Stimulated activated naive B cell treated with anti-CD40 and anti-IgM and Interleukin-4, amounts not matched to agents 10 μg/mL and 1 μg/mL and 100 μg/mL, for 72 hours (primary cell): Measurements from ENCODE around the gene EFCAB11.
A peak's percentile ranks its signal among the peaks of the same experiment; 100 is the strongest.

Source experiments
- ATAC-seq, 2 donors: fragments of 150-1000 bp; cut with Tn5 transposase; replicated peaks; 2 replicates each; pipeline ENCODE4 v1.10.0; 2021; ENCODE audit warnings: moderate library complexity in 1 of 2
- DNase-seq: peaks from one replicate; pipeline ENCODE4 v3.0.0; 2021
- H3K27ac Mint-ChIP-seq: one replicate; pipeline ENCODE4 v1.8.0; 2022; ENCODE audit warnings: mild to moderate bottlenecking, mixed read lengths
- H3K27me3 Mint-ChIP-seq, 2 donors: one replicate each; pipeline ENCODE4 v1.8.0; 2022; ENCODE audit warnings: mixed read lengths in 2 of 2
- H3K36me3 Mint-ChIP-seq, 2 donors: one replicate each; pipeline ENCODE4 v1.8.0; 2022; ENCODE audit warnings: mixed read lengths in 2 of 2, mild to moderate bottlenecking in 1 of 2
- H3K4me1 Mint-ChIP-seq, 2 donors: one replicate each; pipeline ENCODE4 v1.8.0; 2022; ENCODE audit warnings: mixed read lengths in 2 of 2, mild to moderate bottlenecking in 1 of 2
- H3K4me3 Mint-ChIP-seq, 2 donors: one replicate each; pipeline ENCODE4 v1.8.0; 2022; ENCODE audit warnings: mild to moderate bottlenecking in 2 of 2, mixed read lengths in 2 of 2, moderate library complexity in 1 of 2
- H3K9me3 Mint-ChIP-seq, 2 donors: one replicate each; pipeline ENCODE4 v1.8.0; 2022; ENCODE audit warnings: mixed read lengths in 2 of 2, mild to moderate bottlenecking in 1 of 2

The EFCAB11 gene

GRCh38 chr14:89973234-89973823 lies 18.8 kb upstream of the EFCAB11 start:
- peak; percentile 66 to 68 for ATAC-seq
- Mint-ChIP-seq H3K9me3 (no peaks in the 10 kb centered on the region), H3K27me3 (no peaks in the 10 kb centered on the region), H3K4me1 (no peaks in the 10 kb centered on the region), H3K4me3 (no peak overlapping the region), H3K36me3 (peaks cover 24 to 47% of the 10 kb centered on the region in 2 donors), H3K27ac (no peak overlapping the region)
- peak; percentile 13 for DNase-seq

- ATAC-seq (no peak), DNase-seq (no peak)
- H3K4me3 Mint-ChIP-seq: no peak overlapping the region
- H3K27ac Mint-ChIP-seq: no peak overlapping the region
- peaks cover 42 to 51% of the 10 kb centered on the region in 2 donors for H3K36me3 Mint-ChIP-seq
- H3K9me3 Mint-ChIP-seq: no peaks in the 10 kb centered on the region
- H3K27me3 Mint-ChIP-seq: no peaks in the 10 kb centered on the region
- peaks cover 4 to 19% of the 10 kb centered on the region in 2 donors for H3K4me1 Mint-ChIP-seq
Observed at GRCh38 chr14:89965839-89966238, 11.3 kb upstream of the EFCAB11 start.

- Mint-ChIP-seq H3K4me3 (no peak overlapping the region), H3K27ac (no peak overlapping the region), H3K9me3 (peaks cover 0 to 1% of the 10 kb centered on the region in 2 donors), H3K27me3 (no peaks in the 10 kb centered on the region), H3K36me3 (peaks cover 42 to 47% of the 10 kb centered on the region in 2 donors), H3K4me1 (peaks cover 13 to 29% of the 10 kb centered on the region in 2 donors)
- ATAC-seq: no peak
- DNase-seq: no peak
Observed at GRCh38 chr14:89963288-89963978, 8.9 kb upstream of the EFCAB11 start.

- peaks cover 46 to 60% of the 10 kb centered on the region in 2 donors for H3K36me3 Mint-ChIP-seq
- no peak for ATAC-seq
- no peak for DNase-seq
- peaks cover 2 to 4% of the 10 kb centered on the region in 2 donors for H3K9me3 Mint-ChIP-seq
- H3K4me1 Mint-ChIP-seq: peaks cover 27 to 52% of the 10 kb centered on the region in 2 donors
- H3K4me3 Mint-ChIP-seq: no peak overlapping the region
- H3K27me3 Mint-ChIP-seq: no peaks in the 10 kb centered on the region
- no peak overlapping the region for H3K27ac Mint-ChIP-seq
Observed at GRCh38 chr14:89960914-89961313, 6.4 kb upstream of the EFCAB11 start.

GRCh38 chr14:89959853-89960445 lies 5.4 kb upstream of the EFCAB11 start:
- H3K4me3 Mint-ChIP-seq: no peak overlapping the region
- H3K36me3 Mint-ChIP-seq: peaks cover 46 to 53% of the 10 kb centered on the region in 2 donors
- DNase-seq (no peak), ATAC-seq (no peak)
- peaks cover 2 to 4% of the 10 kb centered on the region in 2 donors for H3K9me3 Mint-ChIP-seq
- H3K4me1 Mint-ChIP-seq: peaks cover 27 to 52% of the 10 kb centered on the region in 2 donors
- peak overlapping the region; percentile 9 for H3K27ac Mint-ChIP-seq
- no peaks in the 10 kb centered on the region for H3K27me3 Mint-ChIP-seq

GRCh38 chr14:89958966-89959365 lies 4.4 kb upstream of the EFCAB11 start:
- DNase-seq: no peak
- no peak overlapping the region for H3K4me3 Mint-ChIP-seq
- H3K27me3 Mint-ChIP-seq: no peaks in the 10 kb centered on the region
- peaks cover 40 to 48% of the 10 kb centered on the region in 2 donors for H3K36me3 Mint-ChIP-seq
- H3K9me3 Mint-ChIP-seq: peaks cover 2 to 4% of the 10 kb centered on the region in 2 donors
- H3K27ac Mint-ChIP-seq: no peak overlapping the region
- peaks cover 31 to 52% of the 10 kb centered on the region in 2 donors for H3K4me1 Mint-ChIP-seq
- ATAC-seq: no peak

- peaks cover 30 to 39% of the 10 kb centered on the region in 2 donors for H3K36me3 Mint-ChIP-seq
- H3K4me1 Mint-ChIP-seq: peaks cover 30 to 51% of the 10 kb centered on the region in 2 donors
- DNase-seq (no peak), ATAC-seq (no peak)
- peak overlapping the region; percentile 42 for H3K27ac Mint-ChIP-seq
- no peak overlapping the region for H3K4me3 Mint-ChIP-seq
- H3K9me3 Mint-ChIP-seq: peaks cover 2 to 4% of the 10 kb centered on the region in 2 donors
- no peaks in the 10 kb centered on the region for H3K27me3 Mint-ChIP-seq
Observed at GRCh38 chr14:89957791-89958190, 3.3 kb upstream of the EFCAB11 start.

GRCh38 chr14:89957376-89957775 lies 2.8 kb upstream of the EFCAB11 start:
- no peaks in the 10 kb centered on the region for H3K27me3 Mint-ChIP-seq
- peaks cover 30 to 51% of the 10 kb centered on the region in 2 donors for H3K4me1 Mint-ChIP-seq
- no peak for DNase-seq
- no peak for ATAC-seq
- peaks cover 2 to 4% of the 10 kb centered on the region in 2 donors for H3K9me3 Mint-ChIP-seq
- peaks cover 26 to 35% of the 10 kb centered on the region in 2 donors for H3K36me3 Mint-ChIP-seq
- peak overlapping the region; percentile 95 for H3K27ac Mint-ChIP-seq
- H3K4me3 Mint-ChIP-seq: peak overlapping the region; percentile 89 to 95

- DNase-seq: no peak
- ATAC-seq: no peak
- Mint-ChIP-seq H3K27ac (peak overlapping the region; percentile 95), H3K4me1 (peaks cover 30 to 48% of the 10 kb centered on the region in 2 donors), H3K27me3 (no peaks in the 10 kb centered on the region), H3K36me3 (peaks cover 25 to 34% of the 10 kb centered on the region in 2 donors), H3K9me3 (peaks cover 2 to 4% of the 10 kb centered on the region in 2 donors), H3K4me3 (peak overlapping the region; percentile 89 to 95)
Observed at GRCh38 chr14:89956661-89957009, 2.1 kb upstream of the EFCAB11 start.

GRCh38 chr14:89955745-89956660 lies 1.5 kb upstream of the EFCAB11 start, which contains the start of gene TDP1:
Gene TDP1, plus strand, starts transcription at chr14:89955927. Its CDS starts 7,188 bp downstream, at chr14:89963115.
- Mint-ChIP-seq H3K27ac (peak within 1 kb of the TSS; percentile 96), H3K4me3 (peak within 1 kb of the TSS; percentile 95 to 97), H3K36me3 (peaks cover 28 to 36% of the 10 kb centered on the region in 2 donors), H3K9me3 (peaks cover 2 to 4% of the 10 kb centered on the region in 2 donors), H3K4me1 (peaks cover 28 to 41% of the 10 kb centered on the region in 2 donors), H3K27me3 (no peaks in the 10 kb centered on the region)
- ATAC-seq: peak; percentile 75 to 79
- peak; percentile 91 for DNase-seq

- Mint-ChIP-seq H3K9me3 (peaks cover 2 to 4% of the 10 kb centered on the region in 2 donors), H3K4me3 (peak overlapping the region; percentile 95 to 97), H3K27ac (peak overlapping the region; percentile 96), H3K36me3 (peaks cover 28 to 34% of the 10 kb centered on the region in 2 donors), H3K4me1 (peaks cover 20 to 33% of the 10 kb centered on the region in 2 donors), H3K27me3 (no peaks in the 10 kb centered on the region)
- no peak for DNase-seq
- peak; percentile 28 to 35 for ATAC-seq
Observed at GRCh38 chr14:89955022-89955744, 653 bp upstream of the EFCAB11 start.

- ATAC-seq (no peak), DNase-seq (no peak)
- Mint-ChIP-seq H3K27me3 (no peaks in the 10 kb centered on the region), H3K4me1 (peaks cover 17 to 30% of the 10 kb centered on the region in 2 donors), H3K4me3 (peak overlapping the region; percentile 30 to 97), H3K36me3 (peaks cover 31 to 39% of the 10 kb centered on the region in 2 donors), H3K27ac (no peak overlapping the region), H3K9me3 (peaks cover 3 to 4% of the 10 kb centered on the region in 2 donors)
Observed at GRCh38 chr14:89953602-89954001, 928 bp downstream of the EFCAB11 start.

- no peak for ATAC-seq
- H3K27ac Mint-ChIP-seq: no peak overlapping the region
- no peaks in the 10 kb centered on the region for H3K27me3 Mint-ChIP-seq
- peaks cover 0 to 2% of the 10 kb centered on the region in 2 donors for H3K9me3 Mint-ChIP-seq
- no peak overlapping the region for H3K4me3 Mint-ChIP-seq
- DNase-seq: no peak
- peaks cover 14 to 21% of the 10 kb centered on the region in 2 donors for H3K4me1 Mint-ChIP-seq
- peaks cover 27 to 34% of the 10 kb centered on the region in 2 donors for H3K36me3 Mint-ChIP-seq
Observed at GRCh38 chr14:89952576-89952975, 2.0 kb downstream of the EFCAB11 start.
